ENCODE measurements around the gene PHKG2. TPM values are rescaled to one million over a fixed set of nuclear protein-coding genes. Genes with fewer than 3 reads are reported as not detected.
A peak's percentile ranks its signal among the peaks of the same experiment; 100 is the strongest.

The PHKG2 gene
- total and polyA plus RNA-seq, 7 donors: 10.1 to 21.3 (median 13.2) TPM

DNA sequence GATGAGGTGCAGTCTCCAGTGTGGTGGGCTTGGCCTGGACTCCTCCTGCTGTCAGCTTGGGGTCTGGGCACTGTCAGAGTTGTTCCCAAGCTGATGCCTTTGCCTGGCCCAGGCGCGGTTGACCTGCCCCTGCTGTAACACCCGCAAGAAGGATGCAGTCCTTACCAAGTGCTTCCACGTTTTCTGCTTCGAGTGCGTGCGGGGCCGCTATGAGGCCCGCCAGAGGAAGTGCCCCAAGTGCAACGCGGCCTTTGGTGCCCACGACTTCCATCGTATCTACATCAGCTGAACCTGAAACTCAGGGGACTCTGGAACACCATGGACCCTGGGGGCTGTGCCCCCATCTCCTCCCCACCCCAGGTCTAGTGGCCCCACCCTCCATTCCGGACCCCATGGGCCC is 25.6 kb downstream of the PHKG2 start:
- no peaks in the 10 kb centered on the region for H3K9me3 ChIP-seq
- H3K4me1 ChIP-seq: peaks cover 37% of the 10 kb centered on the region
- no peak overlapping the region for H3K4me3 ChIP-seq
- H3K27ac ChIP-seq: no peak overlapping the region
- no peak for DNase-seq
- 82 to 85% (median 83%) methylated on average over 14 of the region's 14 CpGs for WGBS, 3 donors
- ATAC-seq: no peak
- TF ChIP-seq, protein P1, sequence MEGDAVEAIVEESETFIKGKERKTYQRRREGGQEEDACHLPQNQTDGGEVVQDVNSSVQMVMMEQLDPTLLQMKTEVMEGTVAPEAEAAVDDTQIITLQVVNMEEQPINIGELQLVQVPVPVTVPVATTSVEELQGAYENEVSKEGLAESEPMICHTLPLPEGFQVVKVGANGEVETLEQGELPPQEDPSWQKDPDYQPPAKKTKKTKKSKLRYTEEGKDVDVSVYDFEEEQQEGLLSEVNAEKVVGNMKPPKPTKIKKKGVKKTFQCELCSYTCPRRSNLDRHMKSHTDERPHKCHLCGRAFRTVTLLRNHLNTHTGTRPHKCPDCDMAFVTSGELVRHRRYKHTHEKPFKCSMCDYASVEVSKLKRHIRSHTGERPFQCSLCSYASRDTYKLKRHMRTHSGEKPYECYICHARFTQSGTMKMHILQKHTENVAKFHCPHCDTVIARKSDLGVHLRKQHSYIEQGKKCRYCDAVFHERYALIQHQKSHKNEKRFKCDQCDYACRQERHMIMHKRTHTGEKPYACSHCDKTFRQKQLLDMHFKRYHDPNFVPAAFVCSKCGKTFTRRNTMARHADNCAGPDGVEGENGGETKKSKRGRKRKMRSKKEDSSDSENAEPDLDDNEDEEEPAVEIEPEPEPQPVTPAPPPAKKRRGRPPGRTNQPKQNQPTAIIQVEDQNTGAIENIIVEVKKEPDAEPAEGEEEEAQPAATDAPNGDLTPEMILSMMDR (IDR thresholded peaks at IDR 0.05): no peak
- H3K27me3 ChIP-seq (ENCODE audit: insufficient read depth in 3 of 3, low read length in 2 of 3): no peaks in the 10 kb centered on the region
- H3K36me3 ChIP-seq (ENCODE audit: insufficient read depth in 1 of 2, low read depth in 1 of 2): peaks cover 6 to 58% of the 10 kb centered on the region in 2 donors
- intact Hi-C loops (cut with DNase I): no loop called here

- WGBS, 3 donors: 37 to 46% (median 39%) methylated on average over 8 of the region's 8 CpGs
- no peaks in the 10 kb centered on the region for H3K9me3 ChIP-seq
- H3K36me3 ChIP-seq (ENCODE audit: insufficient read depth in 1 of 2, low read depth in 1 of 2): peaks cover 1 to 50% of the 10 kb centered on the region in 2 donors
- H3K4me3 ChIP-seq: peak overlapping the region; percentile 95
- H3K4me1 ChIP-seq: peaks cover 38% of the 10 kb centered on the region
- no peak for ATAC-seq
- H3K27me3 ChIP-seq (ENCODE audit: insufficient read depth in 3 of 3, low read length in 2 of 3): no peaks in the 10 kb centered on the region
- intact Hi-C loops (cut with DNase I): no loop called here
- H3K27ac ChIP-seq: peak overlapping the region; percentile 94
- no peak for DNase-seq
- TF ChIP-seq, protein P1 (IDR thresholded peaks at IDR 0.05): no peak
These were observed 26.3 kb downstream of the PHKG2 start for GRCh38 chr16:30774367-30775130.

GRCh38 chr16:30775131-30775391 is 26.8 kb downstream of the PHKG2 start:
- Histone ChIP-seq H3K4me3 (peak overlapping the region; percentile 95), H3K36me3 (ENCODE audit: insufficient read depth in 1 of 2, low read depth in 1 of 2) (peaks cover 0 to 45% of the 10 kb centered on the region in 2 donors), H3K27ac (peak overlapping the region; percentile 94), H3K9me3 (no peaks in the 10 kb centered on the region), H3K27me3 (ENCODE audit: insufficient read depth in 3 of 3, low read length in 2 of 3) (no peaks in the 10 kb centered on the region), H3K4me1 (peaks cover 38% of the 10 kb centered on the region)
- TF ChIP-seq, protein P1 (IDR thresholded peaks at IDR 0.05): no peak
- WGBS, 3 donors: 4 to 20% (median 7%) methylated on average over 6 to 15 of the region's 15 CpGs
- intact Hi-C loops (cut with DNase I): no loop called here
- DNase-seq (no peak), ATAC-seq (no peak)

GRCh38 chr16:30775392-30776188 is 27.4 kb downstream of the PHKG2 start:
- no peaks in the 10 kb centered on the region for H3K9me3 ChIP-seq
- peaks cover 0 to 40% of the 10 kb centered on the region in 2 donors for H3K36me3 ChIP-seq (ENCODE audit: insufficient read depth in 1 of 2, low read depth in 1 of 2)
- peaks cover 38% of the 10 kb centered on the region for H3K4me1 ChIP-seq
- 0 to 1% (median 0%) methylated on average over 76 to 81 of the region's 81 CpGs for WGBS, 3 donors
- peak overlapping the region; percentile 94 for H3K27ac ChIP-seq
- TF ChIP-seq, protein P1 (IDR thresholded peaks at IDR 0.05): no peak
- intact Hi-C loops (cut with DNase I): no loop called here
- peak; percentile 77 to 82 (median 81) for ATAC-seq
- H3K27me3 ChIP-seq (ENCODE audit: insufficient read depth in 3 of 3, low read length in 2 of 3): no peaks in the 10 kb centered on the region
- DNase-seq: peak; percentile 84 to 89
- H3K4me3 ChIP-seq: peak overlapping the region; percentile 95

All from psoas muscle (tissue), 8 donors.